ENCODE data around the gene ANKRD44.

ANKRD44 gene

DNA sequence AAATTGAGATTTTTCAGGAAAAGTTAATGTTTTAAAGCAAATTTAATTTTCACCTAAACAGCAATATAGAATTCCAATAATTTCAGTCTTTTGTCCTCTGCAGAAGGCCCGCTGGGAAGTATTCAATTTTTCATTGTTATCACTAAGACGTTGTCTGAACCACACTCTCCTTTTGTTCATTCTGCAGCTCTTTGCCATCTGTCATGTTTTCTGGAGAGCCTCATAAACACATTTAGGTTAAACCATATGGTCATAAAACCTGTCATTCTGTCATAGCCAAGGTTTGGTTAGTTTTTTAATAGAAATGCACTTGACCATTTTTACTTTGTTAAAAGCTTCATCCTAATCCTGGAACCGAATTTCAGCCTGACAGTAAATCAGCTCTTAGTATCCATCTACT, 330.1 kb downstream of the ANKRD44 start:
- DNase-seq (ENCODE audit: low read depth): no peak
- no peak overlapping the region for H3K4me3 ChIP-seq (ENCODE audit: low read length)
- TF ChIP-seq, protein P1, sequence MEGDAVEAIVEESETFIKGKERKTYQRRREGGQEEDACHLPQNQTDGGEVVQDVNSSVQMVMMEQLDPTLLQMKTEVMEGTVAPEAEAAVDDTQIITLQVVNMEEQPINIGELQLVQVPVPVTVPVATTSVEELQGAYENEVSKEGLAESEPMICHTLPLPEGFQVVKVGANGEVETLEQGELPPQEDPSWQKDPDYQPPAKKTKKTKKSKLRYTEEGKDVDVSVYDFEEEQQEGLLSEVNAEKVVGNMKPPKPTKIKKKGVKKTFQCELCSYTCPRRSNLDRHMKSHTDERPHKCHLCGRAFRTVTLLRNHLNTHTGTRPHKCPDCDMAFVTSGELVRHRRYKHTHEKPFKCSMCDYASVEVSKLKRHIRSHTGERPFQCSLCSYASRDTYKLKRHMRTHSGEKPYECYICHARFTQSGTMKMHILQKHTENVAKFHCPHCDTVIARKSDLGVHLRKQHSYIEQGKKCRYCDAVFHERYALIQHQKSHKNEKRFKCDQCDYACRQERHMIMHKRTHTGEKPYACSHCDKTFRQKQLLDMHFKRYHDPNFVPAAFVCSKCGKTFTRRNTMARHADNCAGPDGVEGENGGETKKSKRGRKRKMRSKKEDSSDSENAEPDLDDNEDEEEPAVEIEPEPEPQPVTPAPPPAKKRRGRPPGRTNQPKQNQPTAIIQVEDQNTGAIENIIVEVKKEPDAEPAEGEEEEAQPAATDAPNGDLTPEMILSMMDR (conservative IDR thresholded peaks at IDR 0.05; ENCODE audit: low read depth, low read length): no peak

DNA sequence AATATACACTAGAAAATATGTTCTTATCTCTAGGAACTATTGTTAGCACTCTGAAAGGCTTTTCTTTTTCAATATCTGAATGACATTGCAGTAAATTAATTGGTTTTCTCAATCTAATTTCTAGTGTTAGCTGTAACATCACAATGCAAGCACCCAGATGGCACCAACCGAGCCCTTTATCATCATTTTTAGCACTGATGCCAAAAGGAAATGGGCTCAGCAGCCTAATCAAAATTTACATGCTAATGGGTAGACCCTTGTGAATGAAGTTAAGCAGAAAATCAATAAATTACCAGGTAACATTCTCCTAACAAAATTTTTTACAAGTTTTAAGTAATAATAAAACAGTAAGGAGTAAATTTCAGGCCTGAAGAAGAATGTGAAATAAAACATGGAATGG, 330.6 kb downstream of the ANKRD44 start:
- no peak overlapping the region for H3K4me3 ChIP-seq (ENCODE audit: low read length)
- TF ChIP-seq, protein P1 (conservative IDR thresholded peaks at IDR 0.05; ENCODE audit: low read depth, low read length): no peak
- no peak for DNase-seq (ENCODE audit: low read depth)

DNA sequence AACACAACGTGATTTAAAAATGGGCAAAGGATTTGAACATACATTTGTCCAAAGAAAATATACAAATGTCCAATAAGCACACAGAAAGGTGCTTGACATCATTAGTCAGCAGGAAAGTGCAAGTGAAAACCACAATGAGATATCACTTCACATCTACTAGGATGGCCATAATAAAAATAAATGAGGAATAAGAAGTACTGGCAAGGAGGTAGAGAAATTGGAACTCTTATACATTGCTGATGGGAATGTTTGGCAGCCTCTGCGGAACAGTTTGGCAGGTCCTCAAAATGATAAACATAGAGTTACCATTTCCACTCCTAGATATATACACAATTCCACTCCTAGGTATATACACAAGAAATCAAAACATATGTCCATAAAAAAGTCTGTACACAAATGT, 333.1 kb downstream of the ANKRD44 start:
- no peak for DNase-seq (ENCODE audit: low read depth)
- H3K4me3 ChIP-seq (ENCODE audit: low read length): no peak overlapping the region
- TF ChIP-seq, protein P1 (conservative IDR thresholded peaks at IDR 0.05; ENCODE audit: low read depth, low read length): no peak

DNA sequence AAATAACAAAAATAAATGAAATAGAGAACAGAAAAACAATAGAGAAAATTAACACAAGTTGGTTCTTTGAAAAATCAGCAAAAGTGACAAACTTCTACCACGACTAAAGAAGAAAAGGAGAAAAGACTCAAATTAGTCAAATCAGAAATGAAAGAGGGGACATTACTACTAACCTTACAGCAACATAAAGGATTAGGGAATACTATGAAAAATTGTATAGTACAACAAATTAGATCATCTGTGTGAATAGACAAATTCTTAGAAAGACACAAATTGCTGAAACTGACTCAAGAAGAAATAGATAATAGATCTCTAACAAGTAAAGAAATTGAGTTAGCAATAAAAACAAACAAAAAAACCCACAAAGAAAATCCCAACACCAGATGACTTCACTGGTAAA, 335.6 kb downstream of the ANKRD44 start:
- TF ChIP-seq, protein P1 (conservative IDR thresholded peaks at IDR 0.05; ENCODE audit: low read depth, low read length): no peak
- no peak for DNase-seq (ENCODE audit: low read depth)
- H3K4me3 ChIP-seq (ENCODE audit: low read length): no peak overlapping the region

DNA sequence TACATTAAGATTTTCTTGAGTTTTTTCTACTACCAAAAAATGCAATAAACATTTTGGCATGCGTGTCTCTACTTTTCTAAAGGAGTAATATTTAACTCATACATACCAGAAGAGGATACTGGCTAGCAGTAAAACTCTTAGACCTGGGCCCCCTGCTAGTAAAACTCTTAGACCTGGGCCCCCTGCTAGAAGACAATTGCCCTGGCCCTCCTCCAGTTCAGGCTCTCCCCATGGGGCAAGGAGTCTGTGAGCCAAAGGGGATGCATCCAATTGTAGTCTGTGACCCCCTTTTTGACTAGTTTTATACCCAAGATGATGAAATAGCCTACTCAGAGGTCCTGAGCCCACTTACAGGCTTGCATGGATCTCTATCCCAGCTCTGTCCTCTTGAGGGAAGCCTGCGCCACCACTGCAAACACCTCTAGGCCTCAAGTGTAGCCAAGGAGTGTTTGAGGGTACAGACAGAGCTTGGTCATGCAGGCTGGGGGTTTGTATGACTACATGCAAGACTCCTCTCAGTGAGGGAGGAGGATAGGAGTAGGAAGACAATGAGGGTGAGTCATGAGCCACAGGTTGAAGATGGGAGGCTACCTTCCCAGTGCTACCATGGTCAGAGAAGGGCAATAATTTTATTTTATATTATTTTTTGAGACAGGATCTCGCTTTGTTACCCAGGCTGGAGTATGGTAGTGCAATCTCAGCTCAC, 338.9 kb downstream of the ANKRD44 start:
- TF ChIP-seq, protein P1 (conservative IDR thresholded peaks at IDR 0.05; ENCODE audit: low read depth, low read length): no peak
- no peak for DNase-seq (ENCODE audit: low read depth)
- H3K4me3 ChIP-seq (ENCODE audit: low read length): no peak overlapping the region

DNA sequence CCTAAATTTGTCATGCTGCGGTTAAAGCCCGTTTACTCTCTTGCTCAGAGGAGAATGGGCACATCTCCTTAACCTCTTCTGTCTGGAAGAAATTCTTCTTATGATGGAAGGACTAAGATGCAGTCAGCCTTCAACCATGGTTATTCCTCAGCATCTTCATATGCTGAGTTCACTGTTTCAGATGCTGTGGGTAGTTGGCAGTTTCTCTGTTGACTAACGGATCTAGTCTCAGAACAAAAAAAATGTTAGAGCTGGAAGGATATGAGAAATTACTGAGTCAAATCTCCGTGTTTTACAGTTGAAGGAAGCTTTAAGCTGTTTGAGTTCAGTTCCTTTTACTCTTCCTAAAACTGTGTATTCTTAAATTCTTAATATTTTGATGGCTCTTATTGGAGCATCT, 340.5 kb downstream of the ANKRD44 start:
- TF ChIP-seq, protein P1 (conservative IDR thresholded peaks at IDR 0.05; ENCODE audit: low read depth, low read length): no peak
- no peak overlapping the region for H3K4me3 ChIP-seq (ENCODE audit: low read length)

DNA sequence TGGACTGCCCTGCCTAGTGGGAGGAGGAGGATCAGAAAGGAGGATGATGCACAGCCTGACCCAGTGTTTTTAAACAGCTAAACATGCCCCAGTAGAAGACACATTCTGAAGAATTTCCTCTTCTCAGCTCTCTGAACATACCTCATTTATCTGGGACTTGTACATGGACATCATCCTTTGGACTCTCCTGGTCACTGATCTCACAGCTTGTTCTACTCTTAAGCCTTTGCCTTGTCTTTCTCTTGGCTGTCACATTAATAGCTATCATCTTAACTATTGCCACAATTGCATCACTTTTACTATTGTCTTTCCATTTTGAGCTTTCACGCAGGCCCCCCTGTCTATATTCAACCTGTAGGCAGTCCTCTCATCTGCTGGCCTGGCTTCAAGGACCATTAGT, 342.1 kb downstream of the ANKRD44 start:
- TF ChIP-seq, protein P1 (conservative IDR thresholded peaks at IDR 0.05; ENCODE audit: low read depth, low read length): no peak
- no peak for DNase-seq (ENCODE audit: low read depth)
- H3K4me3 ChIP-seq (ENCODE audit: low read length): no peak overlapping the region

More for the DNA sequence above, 340.5 kb downstream of the ANKRD44 start:
- DNase-seq (ENCODE audit: low read depth): no peak

Measured in retinal pigment epithelial cell (primary cell).